Activated T-helper 9 cell treated with anti-CD3 and anti-CD28 coated beads, Interleukin-2, amount 50 U/mL, for 16 hours (primary cell): Measurements from ENCODE around the gene PPFIA1.
"Not testable (repeated sequence)": the region's sequence is repeated elsewhere in the genome, so short reads cannot be mapped to it uniquely, and the experiment has no call there.

Experiments used
- DNase-seq: peaks from one replicate; pipeline ENCODE4 v3.0.0-alpha.2; 2020; ENCODE audit warnings: low read depth

PPFIA1 gene

GRCh38 chr11:70326365-70326811 is 55.9 kb downstream of the PPFIA1 start:
- no peak for DNase-seq

GRCh38 chr11:70326833-70327232 is 56.3 kb downstream of the PPFIA1 start:
- no peak for DNase-seq

- DNase-seq, result no peak
Observed at GRCh38 chr11:70327717-70328116, 57.2 kb downstream of the PPFIA1 start.

GRCh38 chr11:70328556-70328955 is 58.1 kb downstream of the PPFIA1 start:
- no peak for DNase-seq

DNA sequence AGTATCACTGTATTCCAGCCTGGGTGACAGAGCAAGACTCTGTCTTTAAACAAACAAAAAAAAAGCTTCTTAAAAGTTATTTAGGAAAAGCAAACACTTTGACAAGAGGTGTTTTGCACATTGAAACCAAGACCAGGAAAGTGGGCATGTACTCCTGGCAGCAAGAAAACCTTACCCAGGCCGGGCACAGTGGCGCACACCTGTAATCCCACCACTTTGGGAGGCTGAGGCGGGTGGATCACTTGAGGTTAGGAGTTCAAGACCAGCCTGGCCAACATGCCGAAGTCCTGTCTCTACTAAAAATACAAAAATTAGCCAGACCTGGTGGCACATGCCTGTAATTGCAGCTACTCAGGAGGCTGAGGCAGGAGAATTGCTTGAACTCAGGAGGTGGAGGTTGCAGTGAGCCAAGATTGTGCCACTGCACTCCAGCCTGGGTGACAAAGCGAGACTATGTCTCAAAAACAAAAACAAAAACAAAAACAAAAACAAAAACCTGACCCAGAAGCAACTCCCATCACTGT is 60.9 kb downstream of the PPFIA1 start:
- not testable (repeated sequence) for DNase-seq

DNA sequence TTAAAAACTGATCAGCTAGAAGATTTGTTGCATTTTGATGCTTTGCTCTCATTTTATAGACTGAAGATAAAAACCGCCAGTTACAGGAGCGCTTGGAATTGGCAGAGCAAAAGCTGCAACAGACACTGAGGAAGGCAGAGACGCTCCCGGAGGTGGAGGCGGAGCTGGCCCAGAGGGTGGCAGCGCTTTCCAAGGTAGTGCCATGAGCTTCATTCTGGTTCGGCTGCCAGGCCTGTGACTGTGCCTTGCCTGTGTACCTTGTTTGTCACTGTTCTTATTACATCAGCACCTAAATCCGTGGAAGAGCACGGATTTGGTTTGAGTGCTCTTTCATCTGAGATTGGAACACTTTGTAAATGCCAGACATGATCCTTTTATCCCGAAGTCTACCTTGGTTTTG is 61.4 kb downstream of the PPFIA1 start:
- no peak for DNase-seq

GRCh38 chr11:70332567-70332966 is 62.1 kb downstream of the PPFIA1 start:
- no peak for DNase-seq

DNA sequence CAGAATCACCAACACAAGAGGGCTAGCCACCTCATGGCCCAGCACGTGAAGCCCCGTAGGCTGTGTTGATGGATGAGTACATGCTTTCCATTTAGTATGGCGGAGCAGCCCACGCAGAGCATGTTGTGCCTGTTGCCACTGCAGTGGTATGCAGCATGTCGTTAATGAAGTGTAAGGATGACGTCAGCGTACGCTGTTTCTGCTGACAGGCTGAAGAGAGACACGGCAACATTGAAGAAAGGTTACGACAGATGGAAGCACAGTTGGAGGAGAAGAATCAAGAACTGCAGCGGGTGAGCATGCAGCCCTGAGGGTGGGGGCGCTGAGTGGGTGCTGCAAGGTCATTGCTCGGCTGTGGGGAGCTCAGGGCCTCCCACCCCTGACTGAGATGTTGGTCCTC is 62.8 kb downstream of the PPFIA1 start:
- no peak for DNase-seq

DNA sequence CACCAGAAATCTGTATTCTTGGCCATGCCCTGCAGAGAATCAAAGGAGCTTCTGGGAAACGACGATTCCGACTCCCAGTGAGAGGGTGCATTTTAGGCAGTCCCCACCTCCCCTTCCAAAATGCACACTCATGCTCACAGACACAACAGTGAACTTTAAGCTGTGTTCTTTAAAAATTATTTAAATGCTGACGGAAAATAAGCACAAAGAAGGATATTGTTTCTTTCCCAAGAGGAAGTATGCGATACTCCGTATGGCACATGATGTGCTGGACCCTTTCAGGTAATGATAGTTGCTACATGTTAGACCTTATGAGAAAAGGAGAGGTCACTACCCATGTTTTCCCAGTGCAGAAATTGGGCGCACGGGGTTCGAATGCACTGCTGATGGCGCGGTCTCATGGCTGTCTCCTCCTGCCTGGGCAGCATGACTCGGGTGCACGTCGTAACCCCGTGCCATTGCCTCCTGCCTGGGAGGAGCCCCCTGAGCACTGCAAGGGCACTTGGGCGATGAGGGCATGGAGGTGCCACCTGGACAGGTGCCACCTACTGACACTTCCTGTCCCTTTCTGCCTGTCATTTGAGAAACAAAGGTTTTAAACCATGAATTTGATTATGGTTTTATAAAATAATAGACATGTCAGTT is 64.0 kb downstream of the PPFIA1 start:
- no peak for DNase-seq

GRCh38 chr11:70335511-70335910 is 65.0 kb downstream of the PPFIA1 start:
- DNase-seq, result no peak

DNA sequence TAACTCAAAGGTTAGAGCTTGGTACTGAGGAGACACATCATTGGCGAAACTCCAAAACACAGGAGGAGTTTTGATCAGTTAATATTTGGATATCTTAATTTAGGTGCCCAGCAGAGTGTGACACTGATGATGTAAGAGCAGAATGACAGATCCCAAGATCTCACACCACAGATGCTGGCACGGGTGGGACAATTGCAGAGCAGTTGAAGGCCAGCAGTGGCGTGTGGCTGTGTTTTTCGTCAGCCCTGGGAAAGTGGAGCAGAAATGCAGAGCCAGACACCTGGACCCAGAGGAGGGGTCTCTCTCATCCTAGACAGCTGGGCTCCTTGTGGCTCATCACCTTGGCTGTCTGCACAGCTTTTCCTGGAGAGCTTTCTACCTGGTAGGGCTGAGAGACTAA is 68.1 kb downstream of the PPFIA1 start:
- no peak for DNase-seq

GRCh38 chr11:70339066-70339465 is 68.6 kb downstream of the PPFIA1 start:
- no peak for DNase-seq

- no peak for DNase-seq
Observed at GRCh38 chr11:70341881-70342429, 71.5 kb downstream of the PPFIA1 start.

DNA sequence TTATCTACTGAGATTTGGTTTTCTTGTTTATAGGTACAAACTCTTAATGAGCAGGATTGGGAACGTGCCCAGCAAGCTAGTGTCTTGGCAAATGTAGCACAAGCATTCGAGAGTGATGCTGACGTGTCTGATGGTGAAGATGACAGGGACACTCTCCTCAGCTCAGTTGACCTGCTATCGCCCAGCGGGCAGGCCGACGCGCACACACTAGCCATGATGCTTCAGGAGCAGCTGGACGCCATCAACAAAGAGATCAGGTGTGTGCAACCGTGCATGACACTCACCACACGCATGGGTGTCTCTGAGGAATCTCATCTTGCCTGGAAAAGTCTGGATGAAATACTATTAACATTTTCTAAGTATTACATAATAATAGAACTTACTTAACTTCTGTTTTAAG is 73.1 kb downstream of the PPFIA1 start:
- no peak for DNase-seq

DNA sequence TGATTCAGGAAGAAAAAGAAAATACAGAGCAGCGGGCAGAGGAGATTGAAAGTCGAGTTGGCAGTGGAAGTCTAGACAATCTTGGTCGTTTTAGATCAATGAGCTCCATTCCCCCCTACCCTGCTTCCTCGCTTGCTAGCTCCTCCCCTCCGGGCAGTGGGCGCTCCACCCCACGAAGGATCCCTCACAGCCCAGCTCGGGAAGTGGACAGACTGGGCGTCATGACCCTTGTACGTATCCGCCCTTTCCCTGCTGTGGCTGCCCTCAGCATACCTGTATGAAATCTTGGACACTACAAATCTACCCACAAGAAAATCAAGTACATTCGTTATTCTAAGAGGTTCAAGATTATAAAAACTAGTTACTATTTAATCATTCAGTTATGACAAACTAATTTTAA is 77.7 kb downstream of the PPFIA1 start:
- no peak for DNase-seq

DNA sequence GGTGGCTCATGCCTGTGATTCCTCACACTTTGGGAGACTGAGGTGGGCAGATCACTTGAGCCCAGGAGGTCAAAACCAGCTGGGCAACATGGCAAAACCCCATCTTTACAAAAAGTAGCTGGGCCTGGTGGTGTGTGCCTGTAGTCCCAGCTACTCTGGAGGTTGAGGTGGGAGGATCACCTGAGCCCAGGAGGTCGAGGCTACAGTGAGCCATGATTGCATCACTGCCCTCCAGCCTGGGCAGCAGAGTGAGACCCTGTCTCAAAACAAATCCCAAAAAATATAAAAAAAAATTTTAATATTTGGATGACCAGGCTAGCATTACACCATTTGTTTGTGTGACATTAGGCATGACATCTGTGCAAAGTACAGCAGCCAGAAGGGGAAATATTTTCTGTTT is 78.1 kb downstream of the PPFIA1 start:
- DNase-seq, result no peak

DNA sequence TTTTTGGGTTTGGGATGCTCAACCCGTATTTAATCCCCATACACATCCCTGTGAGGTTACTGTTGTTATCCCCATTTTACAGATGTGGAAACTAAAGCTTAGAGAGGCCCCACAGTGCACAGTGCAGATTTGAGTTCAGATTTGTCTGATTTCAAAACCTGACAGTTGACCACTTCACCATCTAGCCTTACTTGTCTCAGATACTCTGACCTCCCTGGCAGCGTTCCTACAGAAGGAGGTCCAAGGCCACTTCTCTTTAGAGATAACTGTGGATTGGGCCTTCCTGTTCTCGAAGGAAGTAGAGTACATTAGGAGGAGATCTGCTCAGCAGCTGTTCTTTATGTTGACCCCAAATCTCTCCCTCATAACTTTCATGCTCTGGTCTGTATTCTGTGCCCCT is 81.2 kb downstream of the PPFIA1 start:
- no peak for DNase-seq

GRCh38 chr11:70352100-70352499 is 81.6 kb downstream of the PPFIA1 start:
- no peak for DNase-seq

DNA sequence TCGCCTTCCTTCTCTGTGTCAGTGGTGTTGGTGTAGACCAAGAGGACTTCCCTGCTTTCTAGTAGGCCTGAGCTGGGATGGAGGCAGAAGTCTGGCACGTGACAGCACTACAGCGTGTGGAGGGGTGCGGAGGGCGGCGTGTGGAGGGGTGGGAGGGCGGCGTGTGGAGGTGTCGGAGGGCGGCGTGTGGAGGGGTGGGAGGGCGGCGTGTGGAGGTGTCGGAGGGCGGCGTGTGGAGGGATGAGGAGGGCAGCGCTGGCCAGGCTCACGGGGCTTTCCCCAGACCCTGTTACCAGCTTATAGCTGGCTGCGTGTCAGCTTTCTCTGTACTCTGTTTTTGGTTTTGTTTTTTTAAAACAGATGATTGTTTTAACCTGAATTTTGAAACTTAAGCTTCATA is 82.1 kb downstream of the PPFIA1 start:
- DNase-seq, result no peak

DNA sequence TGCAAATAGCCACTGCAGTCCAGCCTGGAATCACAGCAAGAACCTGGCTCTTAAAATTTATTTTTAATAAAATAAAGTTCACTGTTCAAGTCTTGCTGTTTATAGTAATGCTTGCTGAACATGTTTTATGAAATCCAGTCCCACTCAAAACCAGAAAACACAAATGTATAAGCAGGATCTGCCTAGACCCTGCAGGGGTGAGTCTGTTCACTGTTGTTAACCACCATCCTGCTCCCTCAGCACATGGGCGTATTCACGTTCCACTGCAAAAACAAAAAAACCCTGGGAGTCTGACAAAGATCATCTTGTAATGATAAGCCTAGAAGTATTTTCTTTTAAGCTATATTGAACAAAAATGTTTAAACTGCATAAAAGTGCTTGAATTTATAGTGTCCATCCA is 82.8 kb downstream of the PPFIA1 start:
- no peak for DNase-seq

- no peak for DNase-seq
Observed at GRCh38 chr11:70353900-70354568, 83.5 kb downstream of the PPFIA1 start.

GRCh38 chr11:70354629-70355028 is 84.1 kb downstream of the PPFIA1 start:
- no peak for DNase-seq

- no peak for DNase-seq
Observed at GRCh38 chr11:70358753-70359152, 88.3 kb downstream of the PPFIA1 start.
